AG08395 (cell line): ENCODE results near the gene AP5B1.
A peak's percentile ranks its signal among the peaks of the same experiment; 100 is the strongest.
"Not testable (repeated sequence)": the region's sequence is repeated elsewhere in the genome, so short reads cannot be mapped to it uniquely, and the experiment has no call there.

ENCODE experiments used
- DNase-seq: peaks from one replicate; pipeline ENCODE4 v3.0.0; 2012; ENCODE audit warnings: mixed read lengths, low spot score

AP5B1 gene

DNA sequence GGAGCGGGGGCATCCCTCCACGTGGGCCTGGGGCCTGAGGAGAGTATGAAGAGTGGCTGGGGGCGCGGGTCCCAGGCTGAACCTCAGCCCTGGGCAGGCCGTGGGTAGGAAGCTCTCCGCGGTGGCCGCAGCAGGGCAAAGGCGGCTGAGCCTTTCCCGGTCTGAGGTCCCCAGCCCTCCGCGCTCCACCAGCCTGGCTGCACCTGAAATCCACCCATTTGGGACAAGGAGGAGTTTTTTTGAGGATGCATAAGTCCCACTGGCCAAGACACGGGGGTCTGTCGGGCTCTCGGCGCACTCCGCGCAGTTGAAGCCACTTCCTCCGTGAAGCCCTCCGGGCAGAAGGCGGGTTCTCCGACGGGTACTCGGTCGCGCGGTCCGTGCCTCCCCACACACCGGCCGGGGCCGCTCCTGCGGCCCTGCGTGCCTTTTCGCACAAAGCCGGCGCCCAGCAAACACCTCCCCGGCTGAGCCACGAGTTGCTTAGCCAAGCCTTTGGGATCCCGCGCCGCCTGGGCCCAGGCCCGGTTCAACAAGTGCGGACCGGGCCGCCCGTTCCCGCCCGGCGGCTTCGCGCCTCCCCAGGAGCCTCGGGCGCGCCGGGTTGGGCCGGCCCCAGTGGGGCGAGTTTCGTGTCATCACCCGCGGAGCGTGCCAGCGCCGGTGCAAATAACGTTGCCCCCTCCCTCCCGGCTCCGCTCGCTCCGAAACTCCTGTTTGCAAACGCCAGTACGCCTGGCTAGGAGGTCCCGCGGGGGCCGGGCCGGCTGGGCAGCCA is 5.4 kb upstream of the AP5B1 start:
- no peak for DNase-seq

DNA sequence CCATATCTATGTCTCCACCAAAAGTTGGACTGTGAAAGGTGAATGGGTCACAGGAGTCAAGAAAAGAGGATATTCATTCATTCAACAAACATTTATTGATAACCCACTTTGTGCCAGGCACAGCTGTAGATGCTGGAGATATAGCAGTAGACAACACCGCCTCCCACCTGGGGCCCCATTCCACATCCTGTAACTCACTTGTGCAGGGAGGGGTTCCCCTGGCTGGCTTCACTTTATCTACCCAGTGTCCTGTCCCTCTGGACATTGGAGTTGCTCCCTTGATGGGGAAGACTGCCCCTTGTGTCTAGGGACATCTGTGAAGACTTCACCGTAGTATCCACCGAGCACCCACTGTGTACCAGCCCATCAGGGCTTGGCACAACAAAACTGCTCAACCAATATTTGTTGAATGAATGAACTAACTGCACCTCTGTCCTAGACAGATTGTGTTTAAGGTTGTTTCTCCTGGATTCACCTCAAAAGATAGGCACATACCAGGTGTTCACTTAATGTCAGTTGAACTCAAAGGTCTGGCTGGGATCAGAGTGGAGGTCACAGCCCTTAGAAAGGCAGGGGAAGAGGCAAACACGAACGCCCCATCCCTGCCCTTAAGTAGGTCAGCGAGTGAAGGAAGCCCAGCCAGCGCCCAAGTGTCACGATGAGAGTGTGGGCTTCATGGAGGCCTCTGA is 4.7 kb upstream of the AP5B1 start:
- no peak for DNase-seq

DNA sequence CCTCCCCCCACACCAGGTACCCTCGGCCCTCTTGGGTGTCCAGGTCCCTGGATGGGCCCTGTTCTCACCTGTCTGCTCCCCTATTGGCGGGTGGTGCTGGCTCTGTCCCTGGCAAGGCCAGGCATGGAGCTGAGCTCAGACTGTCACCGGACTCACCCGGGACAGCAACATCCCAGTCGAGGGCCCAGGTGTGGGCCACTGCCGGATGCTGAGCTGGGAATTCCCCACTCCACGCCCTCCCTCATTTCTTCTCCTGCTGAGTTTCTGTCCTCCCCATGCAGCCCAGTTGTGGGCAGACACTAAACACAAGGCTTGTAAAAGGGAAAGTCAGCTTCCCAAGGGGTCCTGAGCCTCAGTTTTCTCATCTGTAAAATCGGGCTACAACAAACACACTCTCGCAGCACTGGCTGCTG is 2.0 kb upstream of the AP5B1 start:
- no peak for DNase-seq

DNA sequence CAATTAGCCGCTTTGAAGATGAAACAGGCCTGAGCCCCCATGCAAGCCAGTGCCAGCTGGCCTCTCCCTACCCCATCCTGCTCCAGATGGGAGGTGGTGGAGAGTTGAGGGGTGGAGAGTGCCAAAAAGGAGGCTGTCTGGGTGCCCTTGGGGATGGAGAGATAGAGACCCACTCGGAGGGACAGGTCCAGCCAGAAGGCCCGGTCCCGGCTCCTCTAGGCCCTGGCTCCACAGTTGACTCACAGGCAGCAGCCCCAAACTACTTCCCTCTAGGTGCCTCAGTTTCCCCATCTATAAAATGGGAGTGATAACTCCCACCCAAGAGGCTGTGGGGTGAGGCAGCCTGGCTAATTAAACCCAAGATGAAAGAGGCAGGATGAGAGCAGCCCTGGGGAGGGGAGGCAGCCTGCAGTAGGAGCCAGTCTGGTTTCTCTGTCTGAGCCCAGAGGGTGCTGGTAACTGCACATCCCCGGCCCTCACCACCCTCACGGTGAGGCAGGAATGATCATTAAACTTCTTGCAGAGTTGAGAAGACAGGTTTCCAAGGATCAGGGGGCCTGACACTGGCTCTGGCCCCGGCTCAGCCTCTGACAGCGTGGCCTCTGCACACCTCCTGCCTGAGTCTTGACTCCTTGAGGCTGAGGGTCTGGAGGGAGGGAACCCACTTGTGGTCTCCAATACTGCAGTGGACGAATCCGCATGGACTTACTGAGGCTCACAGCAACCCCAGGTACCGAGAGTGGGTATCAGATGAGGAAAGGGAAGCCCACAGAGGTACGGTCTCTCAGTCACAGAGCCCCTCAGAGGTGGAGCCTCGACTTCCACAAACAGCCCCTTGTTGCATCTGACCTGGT is 1.4 kb upstream of the AP5B1 start:
- DNase-seq, result no peak

DNA sequence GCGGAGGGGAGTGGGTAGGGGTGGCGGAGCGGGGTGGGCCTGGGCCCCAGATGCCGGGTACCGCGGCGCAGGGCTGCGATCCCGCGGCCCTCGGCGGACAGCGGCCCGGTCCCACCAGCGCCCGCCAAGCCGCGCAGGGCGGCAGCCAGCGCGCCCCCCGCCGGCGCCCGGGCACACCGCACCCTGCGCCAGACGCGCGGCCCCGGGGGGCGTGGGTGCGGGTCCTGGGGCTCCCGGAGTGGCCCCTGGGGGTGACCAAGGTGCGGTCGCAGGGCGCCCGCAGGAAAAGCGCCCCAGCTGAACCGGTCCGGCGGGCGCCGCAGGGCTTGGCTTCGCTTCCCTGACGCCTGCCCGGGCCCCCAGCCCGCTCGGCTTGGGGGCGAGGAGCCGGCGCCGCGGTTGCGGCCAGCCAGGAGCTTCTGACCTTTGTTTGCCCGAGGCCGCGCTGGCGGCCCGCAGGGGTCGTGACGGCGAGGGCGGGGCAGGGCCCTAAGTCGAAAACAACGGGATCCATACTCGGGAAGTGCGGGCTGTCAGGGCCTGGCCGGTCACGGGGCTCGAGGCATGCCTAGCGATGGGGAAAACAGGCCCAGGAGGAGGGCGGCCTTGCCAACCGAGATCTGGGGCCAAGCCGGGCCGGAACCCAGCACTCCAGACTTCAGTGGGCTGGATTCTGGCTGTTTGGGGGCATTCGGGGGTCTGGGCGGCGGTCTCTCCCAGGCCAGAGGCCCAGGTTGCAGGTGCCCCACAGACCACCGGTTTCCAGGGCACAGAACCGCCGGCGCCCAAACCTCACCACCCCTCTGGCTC is 581 bp upstream of the AP5B1 start:
- no peak for DNase-seq

DNA sequence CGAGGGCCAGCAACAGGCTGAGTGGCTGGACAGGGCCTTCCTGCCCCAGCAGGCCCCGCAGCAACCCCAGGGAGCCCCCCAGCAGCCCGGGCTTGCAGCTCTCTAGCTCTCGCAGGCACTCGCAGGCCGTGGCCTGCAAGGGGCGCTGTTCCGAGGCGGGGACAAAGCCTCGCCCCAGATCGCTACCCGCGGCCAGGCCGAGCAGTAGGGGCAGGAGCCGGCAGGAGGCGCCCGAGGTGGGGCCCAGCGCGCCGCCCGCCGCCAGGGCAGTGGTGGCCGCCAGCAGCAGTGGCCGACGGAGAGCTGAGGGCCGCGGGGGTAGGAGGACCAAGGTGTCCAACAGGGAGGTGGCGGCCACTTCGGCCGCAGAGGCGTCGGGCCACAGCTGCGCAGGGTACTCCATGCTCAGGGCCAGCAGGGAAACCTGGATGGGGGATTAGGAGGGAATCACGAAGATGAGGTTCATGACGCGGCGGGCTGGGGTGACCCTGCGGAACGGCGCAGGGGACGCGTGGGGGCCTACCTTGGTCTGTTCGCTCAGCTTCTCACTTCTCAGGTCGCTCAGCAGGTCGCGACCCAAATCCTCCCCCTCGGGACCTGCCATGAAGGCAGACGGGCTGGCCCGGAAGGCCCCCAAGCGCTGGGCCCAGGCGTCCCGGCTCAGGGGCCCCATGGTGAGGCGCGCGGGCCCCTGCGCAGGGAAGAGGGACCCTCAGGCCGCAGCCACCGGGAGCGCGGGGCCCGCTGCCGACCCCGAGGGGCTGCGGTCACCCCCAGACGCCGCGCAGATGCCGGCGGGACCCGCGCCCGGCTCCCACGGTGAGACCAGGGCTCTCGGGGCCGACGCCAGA is 632 bp downstream of the AP5B1 start:
- DNase-seq, result peak; percentile 87

DNA sequence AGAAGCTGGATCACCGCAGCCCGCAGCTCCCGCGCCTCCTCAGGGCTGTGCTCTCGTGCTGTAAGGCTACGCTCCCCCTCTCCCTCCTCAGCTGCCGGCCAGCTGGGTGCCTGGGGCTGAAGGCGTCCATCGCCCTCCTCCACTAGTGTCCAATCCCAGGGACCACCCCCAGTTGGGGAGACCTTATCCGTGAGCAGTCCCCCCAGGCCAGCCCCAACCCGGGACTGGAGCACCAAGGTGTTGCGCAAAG is 1.2 kb downstream of the AP5B1 start:
- no peak for DNase-seq

DNA sequence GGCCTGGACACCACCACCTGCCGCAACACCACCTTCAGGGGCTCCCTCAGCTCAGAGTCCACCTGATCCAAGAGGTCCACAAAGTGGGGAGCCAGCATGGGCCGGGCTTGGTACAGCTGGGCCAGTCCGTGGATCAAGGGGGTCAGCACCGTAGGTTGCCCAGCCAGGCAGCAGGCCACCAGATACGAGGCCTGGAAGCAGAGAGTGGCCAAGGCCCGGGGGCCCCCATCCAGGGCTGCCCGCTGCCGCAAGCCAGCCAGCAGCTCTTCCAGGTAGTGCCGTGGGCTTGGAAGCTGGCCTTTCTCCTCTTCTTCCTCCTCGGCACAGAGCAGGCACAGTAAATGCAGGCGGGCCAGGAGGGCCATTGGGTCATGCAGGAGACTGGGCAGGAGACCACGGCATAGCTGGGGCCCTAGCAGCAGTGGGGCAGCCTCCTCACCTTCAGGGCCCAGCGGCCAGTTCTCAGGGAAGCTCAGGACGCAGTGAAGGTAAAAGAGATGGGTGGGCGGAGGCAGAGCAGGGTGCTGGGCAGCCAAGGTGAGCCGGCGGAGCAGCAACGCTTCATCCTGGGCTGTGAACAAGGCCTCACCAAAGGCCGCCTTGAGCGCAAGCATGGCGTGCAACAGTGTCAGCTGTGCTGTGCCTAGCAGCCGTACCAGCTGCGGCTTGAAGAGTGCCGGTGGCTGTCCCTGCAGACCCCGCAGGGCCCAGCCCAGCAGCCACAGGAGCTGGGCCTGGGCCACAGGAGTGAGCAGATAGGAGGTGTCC is 1.7 kb downstream of the AP5B1 start:
- no peak for DNase-seq

DNA sequence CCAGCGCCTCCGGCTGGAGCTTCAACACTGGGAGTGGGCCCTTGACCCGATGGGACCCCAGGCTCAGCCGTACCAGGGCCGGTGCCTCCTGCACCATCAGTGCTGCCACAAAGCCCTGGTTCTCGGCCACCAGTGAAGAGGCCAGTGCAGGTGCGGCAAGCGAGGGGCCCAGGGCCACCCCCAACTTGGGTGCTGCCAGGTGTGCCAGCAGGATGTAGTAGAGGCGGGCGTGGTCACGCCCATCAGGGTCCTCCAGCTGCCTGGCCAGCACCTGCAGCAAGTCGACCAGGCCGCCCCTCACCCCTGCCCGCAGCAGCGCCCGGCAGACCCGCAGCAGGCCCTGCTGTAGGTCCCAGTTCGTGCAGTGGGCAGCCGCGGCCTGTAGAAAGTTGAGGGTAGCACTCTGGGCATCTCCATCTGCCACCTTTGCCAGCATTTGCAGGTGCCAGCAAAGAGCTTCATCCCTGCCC is 2.3 kb downstream of the AP5B1 start:
- DNase-seq, result no peak

DNA sequence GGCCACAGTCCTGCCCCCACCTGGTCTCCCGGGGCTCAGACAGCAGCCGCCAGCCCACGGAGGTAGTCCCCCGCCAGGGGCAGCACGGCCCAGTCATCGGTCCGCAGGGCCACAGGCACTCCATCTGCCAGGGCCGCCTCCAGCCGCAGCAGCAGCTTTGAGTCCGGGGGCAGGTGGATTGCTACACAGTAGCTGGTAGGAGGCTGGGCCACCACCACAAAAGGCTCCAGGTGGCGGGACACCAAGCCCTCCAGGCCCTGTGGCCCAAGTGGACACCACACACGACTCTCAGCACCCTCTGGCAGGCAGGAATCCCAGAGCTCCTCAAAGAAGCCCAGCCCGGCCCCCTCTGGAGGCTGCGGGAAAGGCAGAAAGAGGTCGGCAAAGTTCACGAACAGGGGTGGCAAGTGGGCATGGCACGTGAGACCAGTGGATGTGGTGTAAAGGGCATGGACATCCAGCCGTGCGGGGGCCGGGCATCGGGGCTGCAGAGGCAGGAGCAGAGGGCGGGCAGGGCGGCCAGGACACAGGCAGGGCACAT is 2.9 kb downstream of the AP5B1 start:
- DNase-seq, result no peak

DNA sequence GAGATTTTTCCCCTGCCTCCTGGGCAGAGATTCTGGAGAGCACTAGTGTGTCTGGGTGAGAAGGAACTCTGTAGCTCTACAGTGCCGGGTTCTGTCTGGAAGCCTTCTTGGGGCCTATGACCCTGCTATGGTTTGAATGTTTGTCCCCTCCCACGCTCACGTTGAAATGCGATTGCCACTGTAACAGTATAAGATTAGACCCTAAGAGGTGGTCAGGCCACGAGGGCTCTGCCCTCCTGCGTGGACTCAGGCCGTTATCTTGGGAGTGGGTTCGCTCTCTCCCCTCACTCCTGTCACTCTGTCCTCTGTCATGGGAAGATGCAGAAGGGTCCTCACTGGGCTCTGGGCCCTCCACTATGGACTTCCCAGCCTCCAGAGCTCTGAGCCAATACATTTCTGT is 3.5 kb downstream of the AP5B1 start:
- no peak for DNase-seq

DNA sequence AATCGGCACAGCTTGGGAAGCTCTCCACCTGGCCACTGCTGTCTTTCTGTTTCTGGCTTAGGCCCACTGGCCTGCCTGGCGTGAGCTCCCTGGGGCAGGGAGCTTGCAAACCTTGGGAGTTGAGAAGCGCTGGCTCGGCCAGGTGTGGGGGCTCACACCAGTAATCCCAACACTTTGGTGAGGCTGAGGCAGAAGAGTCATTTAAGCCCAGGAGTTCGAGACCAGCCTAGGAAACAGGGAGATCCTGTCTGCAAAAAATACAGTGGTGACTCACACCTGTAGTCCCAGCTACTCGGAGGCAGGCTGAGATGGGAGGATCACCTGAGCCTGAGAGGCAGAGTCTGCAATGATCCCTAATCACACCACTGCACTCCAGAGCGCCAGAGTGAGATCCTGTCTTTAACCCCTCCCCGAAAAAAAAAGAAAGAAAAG is 4.0 kb downstream of the AP5B1 start:
- no peak for DNase-seq

DNA sequence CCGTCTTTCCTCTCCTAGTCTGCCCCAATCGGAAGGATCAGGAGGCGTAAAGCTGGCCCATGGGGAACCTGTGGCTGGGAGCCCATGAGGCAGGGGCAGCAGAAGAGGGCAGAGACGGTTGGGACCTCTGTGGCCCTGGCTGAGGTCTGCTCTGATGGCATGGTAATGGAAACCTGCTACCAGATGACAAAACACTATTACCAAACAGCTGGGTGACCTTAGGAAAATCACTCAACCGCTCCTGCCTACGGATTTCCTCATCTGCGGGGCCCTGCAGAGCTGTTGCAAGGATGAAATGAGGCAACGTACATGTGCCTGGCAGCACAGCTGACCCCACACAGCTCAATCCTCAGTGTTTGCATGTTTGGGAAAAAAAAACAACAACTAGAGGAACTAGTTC is 4.6 kb downstream of the AP5B1 start:
- DNase-seq, result no peak

DNA sequence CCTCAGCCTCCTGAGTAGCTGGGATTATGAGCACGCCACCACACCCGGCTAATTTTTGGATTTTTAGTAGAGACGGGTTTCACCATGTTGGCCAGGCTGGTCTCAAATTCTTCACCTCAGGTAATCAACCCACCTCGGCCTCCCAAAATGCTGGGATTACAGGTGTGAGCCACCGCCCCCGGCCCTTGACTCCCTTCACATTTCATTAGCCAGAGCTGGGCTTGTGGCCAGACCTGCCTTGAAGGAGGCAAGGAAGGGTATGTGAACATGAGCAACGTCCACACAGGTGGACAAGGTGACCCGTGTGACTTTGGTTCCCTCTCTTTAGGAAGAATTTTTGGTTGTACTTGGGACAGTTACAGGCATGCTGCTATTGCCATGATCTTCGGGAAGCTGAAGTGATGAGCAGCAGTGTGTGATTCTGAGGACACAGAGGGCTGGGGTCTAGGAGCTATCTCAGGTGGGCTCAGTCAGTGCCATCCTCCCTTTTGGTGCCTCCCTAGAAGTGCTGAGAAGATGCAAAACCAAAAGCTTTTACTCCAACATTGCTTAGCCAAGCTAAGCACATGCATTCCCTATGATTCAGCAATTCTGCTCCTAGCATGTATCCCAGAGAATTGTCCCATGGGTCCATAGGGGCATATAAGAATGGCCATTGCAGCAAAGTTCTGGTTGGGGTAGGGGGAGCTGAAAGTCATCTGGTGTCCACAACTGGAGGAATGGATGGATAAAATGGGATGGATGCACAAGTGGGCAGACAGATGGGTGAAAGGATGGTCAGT is 6.1 kb downstream of the AP5B1 start:
- DNase-seq, result peak; percentile 1

DNA sequence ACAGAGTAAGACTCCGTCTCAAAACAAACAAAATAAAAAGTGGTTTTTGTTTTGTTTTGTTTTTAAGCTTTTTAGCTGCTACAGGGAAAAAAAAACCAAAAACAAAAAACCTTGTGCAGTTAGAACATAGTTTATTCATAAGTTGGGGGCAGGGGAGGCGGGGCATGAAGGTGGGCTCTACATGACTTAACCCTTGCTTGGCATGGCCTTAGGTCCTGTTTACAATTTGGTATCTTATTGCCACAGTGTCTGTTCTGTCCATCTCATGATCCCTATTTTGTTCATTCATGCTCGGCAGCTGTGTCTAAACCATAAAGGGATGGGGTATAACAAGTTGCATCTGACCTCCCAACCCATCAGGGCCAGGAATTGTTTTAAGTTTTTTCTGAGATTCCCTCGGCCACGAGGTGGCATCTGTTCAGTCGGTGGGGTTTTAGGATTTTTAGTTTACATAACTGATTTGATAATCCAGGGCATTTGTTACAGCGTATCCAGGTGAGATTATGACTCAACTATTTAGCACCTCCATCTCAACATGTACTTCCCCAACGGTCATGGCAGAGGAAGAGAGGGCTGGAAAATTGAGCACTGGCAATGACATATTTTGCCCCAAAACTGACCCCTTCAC is 6.9 kb downstream of the AP5B1 start:
- peak; percentile 5 for DNase-seq

DNA sequence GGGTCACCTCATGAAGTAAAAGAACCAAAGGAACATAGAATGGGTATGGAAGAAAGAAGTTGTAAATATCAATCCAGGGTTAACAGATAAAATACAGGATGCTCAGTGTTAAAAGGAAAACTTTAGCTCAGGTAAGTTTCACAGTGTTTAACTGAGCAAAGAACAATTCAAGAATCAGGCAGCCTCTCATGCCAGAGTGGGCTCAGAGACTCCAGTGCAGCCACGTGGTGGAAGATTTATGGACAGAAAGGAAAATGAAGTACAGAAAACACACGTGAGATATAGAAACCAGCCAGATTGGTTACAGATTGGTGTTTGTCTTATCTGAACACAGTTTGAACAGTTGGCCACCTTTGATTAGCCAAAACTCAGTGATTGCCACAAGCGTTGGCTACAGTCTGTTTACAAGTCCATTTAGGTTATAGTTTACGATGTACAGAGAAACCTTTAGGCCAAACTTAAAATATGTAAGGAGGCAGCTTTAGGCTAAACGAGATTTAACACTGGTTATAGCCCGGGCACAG is 9.1 kb downstream of the AP5B1 start:
- DNase-seq, result no peak

DNA sequence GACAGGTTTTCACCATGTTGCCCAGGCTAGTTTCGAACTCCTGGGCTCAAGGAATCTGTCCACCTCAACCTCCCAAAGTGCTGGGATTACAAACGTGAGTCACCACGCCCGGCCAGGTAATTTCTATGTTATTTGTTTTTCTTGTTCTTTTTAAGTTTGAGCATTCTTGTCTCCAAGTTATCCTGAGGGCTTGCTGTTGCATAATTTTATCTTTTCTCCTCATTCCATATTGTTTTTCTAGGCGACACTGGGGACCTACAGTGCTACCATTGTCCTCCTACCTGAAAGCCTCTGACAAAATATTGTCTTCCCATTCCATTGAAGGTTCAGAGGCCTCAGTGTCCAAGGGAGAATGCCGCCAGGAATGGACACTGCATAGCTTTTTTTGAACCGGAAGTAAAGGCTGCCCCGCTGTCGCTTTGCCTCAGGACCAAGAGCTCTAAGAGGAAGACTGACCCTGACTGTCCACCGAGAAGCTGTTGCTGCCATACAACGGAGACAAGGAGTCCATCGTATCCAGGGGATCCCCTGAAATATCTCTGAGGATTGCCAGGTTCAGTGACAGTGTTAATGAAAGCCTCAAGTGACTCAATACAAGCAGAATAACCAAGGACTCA is 9.7 kb downstream of the AP5B1 start:
- DNase-seq, result no peak

DNA sequence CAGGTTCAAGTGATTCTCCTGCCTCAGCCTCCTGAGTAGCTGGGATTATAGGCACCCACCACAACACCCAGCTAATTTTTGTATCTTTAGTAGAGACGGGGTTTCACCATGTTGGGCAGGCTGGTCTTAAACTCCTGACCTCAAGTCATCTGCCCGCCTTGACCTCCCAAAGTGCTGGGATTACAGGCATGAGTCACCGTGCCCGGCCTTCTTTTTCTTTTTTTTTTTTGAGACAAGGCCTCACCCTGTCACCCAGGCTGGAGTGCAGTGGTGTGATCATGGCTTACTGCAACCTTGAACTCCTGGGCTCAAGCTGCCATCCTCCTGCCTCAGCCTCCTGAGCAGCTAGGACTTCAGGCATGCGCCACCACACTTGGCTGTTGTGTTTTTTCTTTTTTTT is 13.0 kb downstream of the AP5B1 start:
- DNase-seq, result not testable (repeated sequence)
